Bronchial epithelial cell (primary cell): ENCODE results near the gene IL6ST. TPM values are rescaled to one million over a fixed set of nuclear protein-coding genes. Genes with fewer than 3 reads are reported as not detected.
A peak's percentile ranks its signal among the peaks of the same experiment; 100 is the strongest.

ENCODE experiments used
- DNase-seq: peaks from one replicate; pipeline ENCODE4 v3.0.0-alpha.2; 2010; ENCODE audit warnings: low read depth
- FAIRE-seq: peaks from 2 replicates; lab custom pipeline; 2011; peaks lifted over from hg19 to GRCh38; lab: Jason Lieb, UNC
- H3K27me3 ChIP-seq: 2 replicates; pipeline ENCODE4 v1.5.1; 2011; ENCODE audit warnings: low read length; ENCODE audit not compliant: control insufficient read depth, insufficient read depth
- H3K36me3 ChIP-seq: 2 replicates; pipeline ENCODE4 v1.5.1; 2011; ENCODE audit warnings: low read length; ENCODE audit not compliant: control insufficient read depth, insufficient read depth
- H3K4me3 ChIP-seq: 2 replicates; pipeline ENCODE4 v1.5.1; 2011; ENCODE audit warnings: mild to moderate bottlenecking, low read depth, low read length, control low read depth
- CTCF ChIP-seq: IDR thresholded peaks from 2 replicates; pipeline ENCODE4 v1.5.1; 2011; ENCODE audit warnings: mild to moderate bottlenecking, moderate library complexity, low read length, control low read depth, inconsistent platforms; ENCODE audit not compliant: insufficient read depth, severe bottlenecking
- total RNA-seq: library from RNA; depleted of rRNA; stranded (reverse); fragments of >200 nt; gene quantifications from 2 replicates; pipeline ENCODE4 v1.2.1, GENCODE V29; 2014

Gene IL6ST
- total RNA-seq, 1 donor from 2014 or later, result 50.8 TPM

GRCh38 chr5:55935371-55935770, 59.4 kb downstream of the IL6ST start:
- Histone ChIP-seq H3K36me3 (no peaks in the 10 kb centered on the region), H3K4me3 (no peak overlapping the region), H3K27me3 (no peaks in the 10 kb centered on the region)
- DNase-seq, result no peak
- no peak for TF ChIP-seq CTCF
- FAIRE-seq, result no peak

GRCh38 chr5:55934720-55935119, 60.0 kb downstream of the IL6ST start:
- FAIRE-seq, result no peak
- no peak for TF ChIP-seq CTCF

GRCh38 chr5:55934115-55934613, 60.6 kb downstream of the IL6ST start:
- Histone ChIP-seq H3K36me3 (no peaks in the 10 kb centered on the region), H3K4me3 (no peak overlapping the region), H3K27me3 (no peaks in the 10 kb centered on the region)
- TF ChIP-seq CTCF, result no peak
- FAIRE-seq, result no peak
- peak; percentile 74 for DNase-seq

More at GRCh38 chr5:55934720-55935119, 60.0 kb downstream of the IL6ST start:
- Histone ChIP-seq H3K4me3 (no peak overlapping the region), H3K36me3 (no peaks in the 10 kb centered on the region), H3K27me3 (no peaks in the 10 kb centered on the region)
- DNase-seq, result no peak

- no peak for DNase-seq
- FAIRE-seq, result no peak
Observed at GRCh38 chr5:55933377-55934114, 61.2 kb downstream of the IL6ST start.

GRCh38 chr5:55932700-55933099, 62.1 kb downstream of the IL6ST start:
- no peaks in the 10 kb centered on the region for H3K27me3 ChIP-seq
- no peak for TF ChIP-seq CTCF
- no peak overlapping the region for H3K4me3 ChIP-seq
- DNase-seq, result no peak
- no peak for FAIRE-seq
- H3K36me3 ChIP-seq, result no peaks in the 10 kb centered on the region

More at GRCh38 chr5:55933377-55934114, 61.2 kb downstream of the IL6ST start:
- H3K27me3 ChIP-seq, result no peaks in the 10 kb centered on the region
- H3K36me3 ChIP-seq, result no peaks in the 10 kb centered on the region
- H3K4me3 ChIP-seq, result no peak overlapping the region
- TF ChIP-seq CTCF, result no peak
